Breast epithelium (tissue), 4 donors: ENCODE measurements around the gene MAD1L1. TPM values are rescaled to one million over a fixed set of nuclear protein-coding genes. Genes with fewer than 3 reads are reported as not detected.

ENCODE experiments used
- DNase-seq, 2 donors: peaks; one replicate each; pipeline ENCODE4 v3.0.0-alpha.2; 2019; ENCODE audit warnings: low spot score in 2 of 2
- H3K27ac ChIP-seq, 2 donors: fragments of 200-600 bp; sonication (generic) in 1 of 2; one replicate each; pipeline ENCODE4 v1.5.1; 2016 to 2019; ENCODE audit warnings: mild to moderate bottlenecking in 1 of 2
- H3K27me3 ChIP-seq, 2 donors: fragments of 200-600 bp; sonication (generic) in 1 of 2; one replicate each; pipeline versions ENCODE4 v1.5.1 to v1.6.0; 2017 to 2019; ENCODE audit warnings: control low read depth in 1 of 2, mild to moderate bottlenecking in 1 of 2
- H3K36me3 ChIP-seq: fragments of 200-600 bp; one replicate; pipeline ENCODE4 v1.5.1; 2019
- H3K4me1 ChIP-seq, 2 donors: fragments of 200-600 bp; sonication (generic); one replicate each; pipeline ENCODE4 v1.5.1; 2016 to 2019; ENCODE audit warnings: control low read depth in 1 of 2
- H3K4me3 ChIP-seq, 3 donors: fragments of 200-600 bp; sonication (generic); 1 replicate in 2 of 3; 2 replicates in 1 of 3; pipeline ENCODE4 v1.5.1; 2016 to 2019; ENCODE audit warnings: mild to moderate bottlenecking in 3 of 3, moderate library complexity in 2 of 3
- H3K9me3 ChIP-seq, 2 donors: fragments of 200-600 bp; sonication (generic) in 1 of 2; one replicate each; pipeline ENCODE4 v1.5.1; 2016 to 2019; ENCODE audit warnings: control low read depth in 1 of 2
- CTCF ChIP-seq, 3 donors: fragments of 450-650 bp; IDR thresholded peaks; one replicate each; pipeline ENCODE4 v1.5.1; 2016 to 2017; ENCODE audit warnings: antibody characterized with exemption in 3 of 3, mild to moderate bottlenecking in 3 of 3, moderate library complexity in 3 of 3
- POLR2A ChIP-seq: fragments of 450-650 bp; IDR thresholded peaks from one replicate; pipeline ENCODE4 v1.6.1; 2016; ENCODE audit warnings: antibody characterized with exemption, mild to moderate bottlenecking, moderate library complexity
- POLR2AphosphoS5 ChIP-seq, 3 donors: sonication (generic); formaldehyde crosslinking; IDR thresholded peaks; one replicate each; pipeline ENCODE4 v1.6.1; 2017; ENCODE audit warnings: antibody characterized with exemption in 3 of 3
- intact Hi-C: fragments of 100-400 bp; cut with DNase I; formaldehyde crosslinking; loops from one replicate; pipeline ENCODE4 v1.15.1; 2023; ENCODE audit warnings: low total_unique reads
- total RNA-seq, 3 donors: library from RNA; depleted of rRNA; stranded (reverse); fragments of >200 nt; gene quantifications; one replicate each; pipeline ENCODE4 v1.1.0, GENCODE V29; 2016

The MAD1L1 gene
- total RNA-seq, 3 donors from 2014 or later: 27.7 to 33.9 (median 28.8) TPM

DNA sequence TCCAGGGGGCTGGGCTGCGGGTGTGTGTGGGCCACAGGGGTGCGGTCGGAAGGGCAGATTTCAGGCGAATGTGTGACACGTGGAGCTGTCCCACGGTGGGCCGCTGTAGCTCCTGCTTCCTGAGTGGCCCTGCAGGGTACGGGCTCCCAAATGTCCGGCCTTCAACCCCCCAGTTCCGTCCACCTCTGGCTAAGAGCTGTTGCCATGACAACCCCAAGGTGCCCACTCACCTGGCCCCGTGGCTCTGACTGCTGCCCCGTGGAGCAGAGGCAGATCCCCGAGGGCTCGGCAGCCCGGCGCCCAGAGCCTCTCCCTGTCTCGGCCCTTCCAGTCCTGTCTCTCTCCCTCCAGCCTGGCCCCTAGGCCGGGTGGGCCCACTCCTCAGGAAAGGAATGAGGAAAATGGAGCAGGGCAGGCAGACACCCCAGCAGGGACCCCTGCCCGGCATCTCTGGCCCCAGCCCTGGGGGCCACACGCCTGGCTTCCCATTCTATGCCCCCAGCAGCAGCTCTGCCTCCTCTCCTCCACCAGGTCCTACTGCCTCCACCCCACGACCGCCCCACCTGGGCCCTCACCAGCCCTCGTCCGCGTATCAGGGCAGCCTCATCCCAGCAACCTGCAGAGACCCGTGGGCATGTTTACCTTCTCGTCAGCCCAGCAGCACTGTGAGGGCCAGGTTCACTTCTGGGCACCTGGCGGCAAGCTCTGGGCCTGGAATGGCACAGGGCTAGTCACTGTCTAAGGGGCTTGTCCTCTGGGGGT is 347.1 kb downstream of the MAD1L1 start:
- Histone ChIP-seq H3K27me3 (no peaks in the 10 kb centered on the region), H3K36me3 (no peaks in the 10 kb centered on the region), H3K4me3 (no peak overlapping the region), H3K27ac (no peak overlapping the region), H3K9me3 (no peaks in the 10 kb centered on the region), H3K4me1 (no peaks in the 10 kb centered on the region)
- intact Hi-C loops: no loop called here
- DNase-seq: no peak
- TF ChIP-seq CTCF (IDR thresholded peaks at IDR 0.05) (no peak), POLR2AphosphoS5 (IDR thresholded peaks at IDR 0.05) (no peak), POLR2A (no peak)

GRCh38 chr7:1884583-1885350 is 348.0 kb downstream of the MAD1L1 start:
- H3K9me3 ChIP-seq: no peaks in the 10 kb centered on the region
- no peak for DNase-seq
- TF ChIP-seq CTCF (IDR thresholded peaks at IDR 0.05): no peak
- TF ChIP-seq POLR2A: no peak

DNA sequence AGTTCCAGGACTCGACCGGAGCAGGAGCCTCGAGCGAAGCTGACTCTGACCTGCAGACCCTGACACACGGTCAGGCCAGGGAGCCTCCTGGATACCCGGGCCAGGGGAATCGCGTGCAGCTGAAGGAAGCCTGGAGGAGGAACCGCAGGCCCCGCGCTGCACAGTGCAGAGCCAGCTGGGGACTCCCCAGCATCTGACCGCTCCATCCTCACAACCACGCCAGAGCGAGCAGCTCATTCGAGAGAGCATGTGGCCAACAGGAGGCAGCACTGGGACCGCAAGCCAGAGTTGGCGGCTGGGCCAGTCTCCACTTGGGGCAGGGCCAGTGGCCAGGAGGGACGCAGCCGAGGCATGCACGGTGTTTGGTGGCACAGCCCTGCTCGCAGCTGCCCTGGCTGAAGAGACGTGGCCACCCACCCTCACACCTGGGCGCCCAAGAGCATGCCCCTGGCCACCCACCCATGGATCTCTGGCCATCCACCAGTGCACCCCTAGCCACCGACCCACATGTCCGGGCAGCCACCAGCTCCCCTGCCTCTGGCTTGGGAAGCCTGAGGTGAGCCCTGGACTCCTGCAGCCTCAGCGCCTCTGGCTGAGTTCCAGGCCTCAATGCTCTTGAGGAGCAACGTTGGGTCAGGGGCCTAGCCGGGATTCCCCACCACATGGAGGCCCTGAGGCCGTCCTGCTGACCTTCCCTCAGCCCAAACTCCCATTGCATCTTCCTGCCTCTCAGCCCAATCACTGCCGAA is 348.7 kb downstream of the MAD1L1 start:
- Histone ChIP-seq H3K27me3 (no peaks in the 10 kb centered on the region), H3K36me3 (no peaks in the 10 kb centered on the region), H3K4me1 (no peaks in the 10 kb centered on the region), H3K4me3 (no peak overlapping the region), H3K9me3 (no peaks in the 10 kb centered on the region), H3K27ac (no peak overlapping the region)
- intact Hi-C loops: no loop called here
- TF ChIP-seq CTCF (IDR thresholded peaks at IDR 0.05) (no peak), POLR2AphosphoS5 (IDR thresholded peaks at IDR 0.05) (no peak), POLR2A (no peak)
- DNase-seq: no peak

More at GRCh38 chr7:1884583-1885350, 348.0 kb downstream of the MAD1L1 start:
- H3K4me1 ChIP-seq: no peaks in the 10 kb centered on the region
- no peak overlapping the region for H3K4me3 ChIP-seq
- no peak overlapping the region for H3K27ac ChIP-seq
- H3K27me3 ChIP-seq: no peaks in the 10 kb centered on the region
- intact Hi-C loops: no loop called here
- no peaks in the 10 kb centered on the region for H3K36me3 ChIP-seq

GRCh38 chr7:1883031-1883761 is 349.5 kb downstream of the MAD1L1 start:
- Histone ChIP-seq H3K27ac (no peak overlapping the region), H3K27me3 (no peaks in the 10 kb centered on the region), H3K9me3 (no peaks in the 10 kb centered on the region), H3K4me1 (no peaks in the 10 kb centered on the region), H3K36me3 (no peaks in the 10 kb centered on the region), H3K4me3 (no peak overlapping the region)
- TF ChIP-seq CTCF (IDR thresholded peaks at IDR 0.05) (no peak), POLR2AphosphoS5 (IDR thresholded peaks at IDR 0.05) (no peak), POLR2A (no peak)
- intact Hi-C loops: no loop called here
- DNase-seq: no peak
